Thymus (tissue), 11 donors: ENCODE data around the gene GOSR1. TPM values are rescaled to one million over a fixed set of nuclear protein-coding genes. Genes with fewer than 3 reads are reported as not detected.
"Not testable (repeated sequence)": the region's sequence is repeated elsewhere in the genome, so short reads cannot be mapped to it uniquely, and the experiment has no call there.

Source experiments
- DNase-seq, 9 donors: peaks; one replicate each; pipeline ENCODE4 v3.0.0-alpha.2; 2013; ENCODE audit warnings: low spot score in 9 of 9, low read depth in 6 of 9, missing footprints in 1 of 9
- H3K27ac ChIP-seq, 2 donors: one replicate each; pipeline ENCODE4 v1.5.1; 2013; ENCODE audit warnings: control low read depth in 1 of 2, low read depth in 1 of 2, low read length in 1 of 2, mild to moderate bottlenecking in 1 of 2, moderate library complexity in 1 of 2
- H3K27me3 ChIP-seq, 2 donors: one replicate each; pipeline ENCODE4 v1.5.1; 2013; ENCODE audit warnings: low read length in 1 of 2; ENCODE audit not compliant: control insufficient read depth in 2 of 2, insufficient read depth in 1 of 2
- H3K36me3 ChIP-seq, 2 donors: one replicate each; pipeline ENCODE4 v1.5.1; 2013; ENCODE audit warnings: low read length in 1 of 2, mild to moderate bottlenecking in 1 of 2, moderate library complexity in 1 of 2; ENCODE audit not compliant: control insufficient read depth in 2 of 2, insufficient read depth in 2 of 2
- H3K4me1 ChIP-seq, 2 donors: one replicate each; pipeline ENCODE4 v1.5.1; 2013; ENCODE audit warnings: low read length in 2 of 2; ENCODE audit not compliant: control insufficient read depth in 2 of 2, insufficient read depth in 2 of 2
- H3K4me3 ChIP-seq, 2 donors: one replicate each; pipeline ENCODE4 v1.5.1; 2013; ENCODE audit warnings: low read length in 2 of 2, control low read depth in 1 of 2, mild to moderate bottlenecking in 1 of 2
- H3K9me3 ChIP-seq, 2 donors: one replicate each; pipeline ENCODE4 v1.5.1; 2013; ENCODE audit warnings: low read length in 1 of 2, mild to moderate bottlenecking in 1 of 2; ENCODE audit not compliant: control insufficient read depth in 2 of 2, insufficient read depth in 1 of 2
- WGBS: extraction: QIAGEN DNeasy Blood & Tissue Kit; methylation state at CpG from one replicate; pipeline ENCODE4 v1.1.7; 2013; 5-methylcytosine and 5-hydroxymethylcytosine counted together
- polyA plus RNA-seq: library from polyadenylated mRNA; stranded (reverse); fragments of 200-250 nt; gene quantifications from one replicate; pipeline ENCODE4 v1.2.3, GENCODE V29; 2013
- total RNA-seq: library from RNA; stranded (reverse); fragments of 120-200 nt; gene quantifications from one replicate; pipeline ENCODE4 v1.2.4, GENCODE V29; 2013
- donor health status: healthy.

GOSR1 gene
- total and polyA plus RNA-seq, 2 donors: 22.2 to 26.2 TPM

DNA sequence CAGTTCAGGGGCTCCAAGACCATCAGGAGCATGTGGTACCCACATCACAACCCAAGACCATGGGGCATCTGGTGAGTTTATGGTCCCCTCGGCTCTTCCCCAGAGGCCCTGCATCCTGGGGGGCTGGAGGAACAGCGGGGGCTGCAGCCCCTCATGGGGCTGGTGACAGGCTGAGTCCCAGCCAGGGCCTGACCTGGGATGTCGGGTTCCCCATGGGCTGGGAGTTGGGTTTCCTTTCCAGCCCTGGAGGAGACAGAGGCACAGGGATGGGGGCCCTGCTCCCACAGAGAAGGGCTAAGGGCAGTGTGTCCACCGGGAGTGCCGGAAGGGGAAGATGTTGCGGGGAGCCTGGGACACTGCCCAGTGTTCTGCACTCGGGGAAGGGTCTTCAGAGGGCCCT is 82.4 kb downstream of the GOSR1 start:
- WGBS: 96% methylated on average over 7 of the region's 7 CpGs
- H3K36me3 ChIP-seq: no peaks in the 10 kb centered on the region
- no peak overlapping the region for H3K27ac ChIP-seq
- peaks cover 0 to 2% of the 10 kb centered on the region in 2 donors for H3K27me3 ChIP-seq
- no peak overlapping the region for H3K4me3 ChIP-seq
- H3K9me3 ChIP-seq: no peaks in the 10 kb centered on the region
- no peak for DNase-seq
- peaks cover 7 to 22% of the 10 kb centered on the region in 2 donors for H3K4me1 ChIP-seq

DNA sequence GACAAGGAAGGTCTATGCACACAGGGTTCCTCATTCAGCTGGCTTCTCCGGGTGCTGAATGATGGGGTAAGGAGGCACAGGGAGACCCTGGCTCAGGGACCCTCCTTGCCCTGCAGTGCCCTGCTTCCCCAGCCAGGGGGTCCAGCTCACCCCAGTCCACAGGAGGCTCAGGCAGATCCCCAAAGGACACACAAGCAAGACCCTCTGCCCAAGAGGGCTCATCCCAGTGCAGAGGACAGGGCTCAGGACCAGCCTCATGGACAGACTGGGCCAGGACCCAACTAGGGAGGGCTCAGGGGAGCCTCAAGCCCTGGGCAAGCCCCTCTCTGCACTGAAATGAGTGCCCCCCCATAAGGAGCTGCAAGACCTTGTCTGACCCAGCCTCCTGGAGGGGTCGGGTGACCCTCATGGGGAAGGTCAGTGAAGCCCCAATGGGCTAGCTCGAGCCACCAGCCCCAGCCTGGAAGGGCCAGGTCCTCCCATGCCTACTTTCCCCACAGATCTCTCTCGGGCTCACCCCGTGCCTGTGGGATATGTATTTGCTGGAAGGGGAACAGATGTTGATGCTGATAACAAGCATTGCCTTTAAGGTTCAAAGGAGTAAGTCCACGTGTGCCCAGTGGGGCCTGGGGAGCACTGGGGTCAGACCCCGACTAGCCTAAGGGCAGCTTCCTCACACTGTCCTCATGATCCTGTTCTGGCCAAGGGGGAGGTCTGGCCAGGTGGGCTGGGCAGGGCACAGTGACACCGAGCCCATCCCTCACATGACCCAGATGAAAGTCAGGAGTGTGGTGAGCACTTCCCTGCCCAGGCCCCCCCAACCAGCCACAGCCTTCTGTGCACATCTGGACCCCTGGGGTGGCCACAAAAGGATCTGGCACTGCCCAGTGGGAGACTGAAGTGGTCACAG is 83.2 kb downstream of the GOSR1 start:
- H3K36me3 ChIP-seq, H3K4me3 ChIP-seq, DNase-seq, H3K9me3 ChIP-seq, H3K27ac ChIP-seq, H3K27me3 ChIP-seq: not testable (repeated sequence)
- H3K4me1 ChIP-seq: peaks cover 7 to 25% of the 10 kb centered on the region in 2 donors
- WGBS: 73% methylated on average over 8 of the region's 8 CpGs

DNA sequence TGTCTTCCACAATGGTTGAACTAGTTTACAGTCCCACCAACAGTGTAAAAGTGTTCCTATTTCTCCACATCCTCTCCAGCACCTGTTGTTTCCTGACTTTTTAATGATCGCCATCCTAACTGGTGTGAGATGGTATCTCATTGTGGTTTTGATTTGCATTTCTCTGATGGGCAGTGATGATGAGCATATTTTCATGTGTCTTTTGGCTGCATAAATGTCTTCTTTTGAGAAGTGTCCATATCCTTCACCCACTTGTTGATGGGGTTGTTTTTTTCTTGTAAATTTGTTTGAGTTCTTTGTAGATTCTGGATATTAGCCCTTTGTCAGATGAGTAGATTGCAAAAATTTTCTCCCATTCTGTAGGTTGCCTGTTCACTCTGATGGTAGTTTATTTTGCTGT is 84.6 kb downstream of the GOSR1 start:
- H3K4me3 ChIP-seq, H3K36me3 ChIP-seq, H3K27ac ChIP-seq, DNase-seq, H3K9me3 ChIP-seq, H3K27me3 ChIP-seq: not testable (repeated sequence)
- peaks cover 7 to 25% of the 10 kb centered on the region in 2 donors for H3K4me1 ChIP-seq
- 44% methylated on average over 1 of the region's 1 CpG for WGBS

DNA sequence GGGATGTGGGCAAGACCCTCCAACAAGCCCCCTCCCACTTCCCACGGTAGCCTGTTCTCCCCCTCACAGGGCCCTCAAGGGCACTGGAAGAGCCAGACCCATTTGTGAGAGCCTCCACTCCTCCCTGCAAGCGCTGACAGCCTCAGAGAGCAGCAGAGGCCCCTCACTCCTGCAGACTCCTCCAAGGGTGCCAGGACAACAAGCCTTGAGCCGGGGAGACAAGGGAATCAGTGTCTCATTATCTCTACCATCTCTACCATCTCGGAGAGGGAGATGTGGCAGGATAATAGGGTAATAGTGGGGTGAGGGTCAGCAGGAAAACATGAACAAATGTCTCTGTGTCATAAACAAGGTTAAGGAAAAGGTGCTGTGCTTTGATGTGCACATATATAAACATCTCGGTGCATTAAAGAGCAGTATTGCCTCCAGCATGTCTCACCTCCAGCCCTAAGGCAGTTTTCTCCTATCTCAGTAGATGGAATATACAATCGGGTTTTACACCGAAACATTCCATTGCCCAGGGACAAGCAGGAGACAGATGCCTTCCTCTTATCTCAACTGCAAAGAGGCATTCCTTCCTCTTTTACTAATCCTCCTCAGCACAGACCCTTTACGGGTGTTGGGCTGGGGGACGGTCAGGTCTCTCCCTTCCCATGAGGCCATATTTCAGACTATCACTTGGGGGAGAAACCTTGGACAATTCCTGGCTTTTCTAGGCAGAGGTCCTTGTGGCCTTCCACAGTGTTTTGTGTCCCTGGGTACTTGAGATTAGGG is 86.1 kb downstream of the GOSR1 start:
- WGBS: 83% methylated on average over 9 of the region's 9 CpGs
- not testable (repeated sequence) for H3K9me3 ChIP-seq, H3K36me3 ChIP-seq, H3K4me3 ChIP-seq, DNase-seq, H3K27me3 ChIP-seq, H3K27ac ChIP-seq
- H3K4me1 ChIP-seq: peaks cover 1 to 12% of the 10 kb centered on the region in 2 donors

DNA sequence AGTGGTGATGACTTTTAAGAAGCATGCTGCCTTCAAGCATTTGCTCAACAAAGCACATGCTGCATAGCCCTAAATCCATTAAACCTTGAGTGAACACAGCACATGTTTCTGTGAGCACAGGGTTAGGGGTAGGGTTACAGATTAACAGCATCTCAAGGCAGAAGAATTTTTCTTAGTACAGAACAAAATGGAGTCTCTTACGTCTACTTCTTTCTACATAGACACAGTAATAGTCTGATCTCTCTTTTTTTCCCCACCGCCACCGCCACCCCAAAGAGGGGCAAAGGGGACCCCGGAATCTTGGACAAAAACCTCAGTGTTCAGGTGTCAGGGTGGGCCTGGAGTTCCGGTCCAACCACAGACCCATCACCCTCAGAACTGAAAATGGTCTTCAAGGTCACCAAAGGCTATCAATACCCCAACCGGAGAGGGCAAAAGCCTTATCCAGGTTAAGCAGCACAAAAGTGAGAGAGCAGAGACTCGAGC is 86.7 kb downstream of the GOSR1 start:
- WGBS: 81% methylated on average over 7 of the region's 7 CpGs
- H3K27me3 ChIP-seq, H3K27ac ChIP-seq, DNase-seq, H3K4me3 ChIP-seq, H3K9me3 ChIP-seq, H3K4me1 ChIP-seq, H3K36me3 ChIP-seq: not testable (repeated sequence)

DNA sequence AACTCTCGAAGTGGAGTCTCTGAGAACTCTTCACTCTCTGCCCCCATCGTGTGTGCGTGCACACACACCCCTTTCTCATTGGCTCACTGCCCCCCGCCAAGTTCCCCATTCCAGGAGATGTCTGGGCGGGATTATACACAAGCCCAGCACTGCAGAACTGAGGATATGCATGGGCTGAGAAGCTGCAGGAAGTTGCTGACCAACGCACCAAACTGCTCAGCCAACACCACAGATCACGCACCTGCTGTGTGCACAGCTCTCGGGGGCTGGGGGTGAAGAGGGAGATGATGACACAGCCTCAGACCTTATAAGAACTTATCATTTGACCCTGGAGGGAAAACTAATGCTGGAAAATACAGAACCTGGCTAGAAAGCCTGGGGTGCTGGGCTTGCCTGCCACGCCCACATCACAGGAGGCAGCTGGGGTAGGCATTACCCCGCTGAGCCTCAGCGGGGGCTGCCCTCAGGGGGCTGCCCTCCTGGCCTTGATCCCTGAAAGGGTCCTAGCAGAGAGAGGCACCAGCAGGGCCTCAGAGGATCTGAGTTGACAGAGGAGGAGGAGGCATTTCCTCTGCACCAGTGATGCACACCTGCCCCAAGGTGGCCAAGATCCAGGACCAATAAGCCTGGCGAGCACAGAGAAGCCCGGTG is 87.3 kb downstream of the GOSR1 start:
- H3K36me3 ChIP-seq, H3K27me3 ChIP-seq, DNase-seq, H3K4me3 ChIP-seq, H3K27ac ChIP-seq, H3K9me3 ChIP-seq, H3K4me1 ChIP-seq: not testable (repeated sequence)
- 40% methylated on average over 13 of the region's 13 CpGs for WGBS

DNA sequence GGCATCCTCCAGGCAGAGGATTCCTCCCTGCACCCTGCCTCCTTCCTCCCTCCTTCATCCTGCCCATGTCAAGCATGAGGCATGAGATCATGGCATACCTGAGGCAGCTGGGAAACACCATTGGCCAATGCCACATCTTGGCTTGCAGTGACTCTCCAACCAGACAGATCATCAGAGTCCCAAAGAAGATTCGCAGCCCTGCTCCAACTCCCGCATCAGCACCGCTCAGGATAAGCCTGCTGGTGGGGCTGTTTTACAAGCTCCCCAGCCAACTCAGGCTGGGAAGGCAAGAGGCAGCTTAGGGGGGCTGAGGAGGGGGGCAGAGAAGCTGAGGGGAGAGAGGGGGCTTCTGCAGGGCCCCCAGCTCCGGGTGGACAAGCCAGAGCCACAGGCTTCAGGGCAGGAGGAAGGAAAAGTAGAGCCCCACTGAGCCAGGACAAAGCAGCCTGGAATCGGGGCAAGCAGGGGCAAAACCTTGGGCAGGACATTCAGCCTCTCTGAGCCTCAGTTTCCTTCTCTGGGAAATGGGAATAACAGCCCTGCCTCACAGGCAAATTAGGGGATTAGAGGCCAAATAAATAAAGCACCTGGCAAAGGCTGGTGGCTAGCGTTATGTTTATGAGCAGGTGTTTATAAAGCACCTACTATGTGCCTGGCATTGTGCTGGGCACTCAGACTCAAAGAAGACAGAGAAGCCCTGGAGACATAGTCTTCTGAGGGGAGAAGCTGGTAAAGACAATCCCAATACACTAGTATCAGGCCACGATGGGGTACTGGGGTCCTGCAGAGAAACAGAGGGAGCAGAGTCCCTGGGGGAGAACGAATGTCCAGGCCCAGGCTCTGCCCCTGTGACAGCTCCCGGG is 88.1 kb downstream of the GOSR1 start:
- H3K4me3 ChIP-seq: no peak overlapping the region
- no peak overlapping the region for H3K27ac ChIP-seq
- H3K27me3 ChIP-seq: peaks cover 0 to 3% of the 10 kb centered on the region in 2 donors
- no peaks in the 10 kb centered on the region for H3K9me3 ChIP-seq
- no peaks in the 10 kb centered on the region for H3K36me3 ChIP-seq
- no peak for DNase-seq
- WGBS: 85% methylated on average over 9 of the region's 9 CpGs
- H3K4me1 ChIP-seq: peaks cover 0 to 6% of the 10 kb centered on the region in 2 donors

DNA sequence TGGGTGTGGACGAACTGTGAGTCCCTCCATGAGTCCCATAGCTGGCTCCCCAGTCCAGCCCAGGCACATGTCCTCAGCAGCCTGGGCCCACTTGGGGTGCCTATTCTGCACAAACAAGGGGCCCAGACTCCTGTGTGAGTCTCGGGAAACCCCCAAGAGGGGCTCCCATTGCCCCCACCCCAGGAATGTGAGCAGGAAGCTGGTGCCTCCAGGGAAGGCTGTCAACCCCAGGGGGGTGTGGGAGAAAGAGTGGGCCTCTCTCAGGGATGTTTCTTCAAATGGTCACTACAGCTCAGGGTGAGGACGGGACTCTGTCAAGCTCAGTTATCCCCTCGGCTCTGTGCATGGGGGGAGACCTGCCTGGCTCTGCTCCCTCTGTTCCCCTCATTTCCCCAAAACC is 88.9 kb downstream of the GOSR1 start:
- WGBS: 91% methylated on average over 4 of the region's 4 CpGs
- DNase-seq: not testable (repeated sequence)

More for the DNA sequence above, 88.9 kb downstream of the GOSR1 start:
- H3K27me3 ChIP-seq, H3K9me3 ChIP-seq, H3K27ac ChIP-seq, H3K4me3 ChIP-seq, H3K4me1 ChIP-seq, H3K36me3 ChIP-seq: not testable (repeated sequence)
